Vagina (tissue), 2 donors: ENCODE results near the gene STIM1. TPM values are rescaled to one million over a fixed set of nuclear protein-coding genes. Genes with fewer than 3 reads are reported as not detected.
"Not testable (repeated sequence)": the region's sequence is repeated elsewhere in the genome, so short reads cannot be mapped to it uniquely, and the experiment has no call there.

Experiments used
- DNase-seq, 2 donors: peaks; one replicate each; pipeline ENCODE4 v3.0.0-alpha.2; 2017; ENCODE audit errors: extremely low spot score in 2 of 2
- H3K27ac ChIP-seq: fragments of 200-600 bp; sonication (generic); one replicate; pipeline ENCODE4 v1.5.1; 2019
- H3K27me3 ChIP-seq: fragments of 200-600 bp; sonication (generic); one replicate; pipeline ENCODE4 v1.5.1; 2019
- H3K36me3 ChIP-seq, 2 donors: fragments of 200-600 bp; sonication (generic); one replicate each; pipeline ENCODE4 v1.5.1; 2017 to 2019
- H3K4me1 ChIP-seq: fragments of 200-600 bp; sonication (generic); one replicate; pipeline ENCODE4 v1.5.1; 2019
- H3K4me3 ChIP-seq, 2 donors: fragments of 200-600 bp; sonication (generic); 1 replicate in 1 of 2; 2 replicates in 1 of 2; pipeline ENCODE4 v1.5.1; 2016 to 2019
- H3K9me3 ChIP-seq: fragments of 200-600 bp; sonication (generic); one replicate; pipeline ENCODE4 v1.5.1; 2019
- CTCF ChIP-seq, 3 experiments: fragments of 450-650 bp in 2 of 3; fragments of 200-600 bp in 1 of 3; sonication (generic) in 1 of 3; IDR thresholded peaks; one replicate each; pipeline ENCODE4 v1.5.1; 2017 to 2019; ENCODE audit warnings: antibody characterized with exemption in 3 of 3, mild to moderate bottlenecking in 2 of 3, moderate library complexity in 2 of 3
- POLR2A ChIP-seq, 2 donors: fragments of 450-650 bp; IDR thresholded peaks; one replicate each; pipeline ENCODE4 v1.6.1; 2017; ENCODE audit warnings: antibody characterized with exemption in 2 of 2, mild to moderate bottlenecking in 2 of 2, moderate library complexity in 2 of 2
- POLR2AphosphoS5 ChIP-seq, 2 donors: sonication (generic); formaldehyde crosslinking; IDR thresholded peaks; one replicate each; pipeline ENCODE4 v1.9.0; 2017; ENCODE audit warnings: antibody characterized with exemption in 2 of 2, mild to moderate bottlenecking in 2 of 2, low read depth in 1 of 2; ENCODE audit not compliant: insufficient read depth in 1 of 2
- intact Hi-C: fragments of 100-400 bp; cut with DNase I; formaldehyde crosslinking; loops from one replicate; pipeline ENCODE4 v1.15.1; 2023
- total RNA-seq: library from RNA; depleted of rRNA; stranded (reverse); fragments of >200 nt; gene quantifications from one replicate; pipeline ENCODE4 v1.2.3, GENCODE V29; 2016

Gene STIM1
- total RNA-seq, 1 donor from 2014 or later, result 68.8 TPM

- intact Hi-C loops, result loop anchor here (10.0 kb wide), 1 partner anchor 87 kb away; no protein-coding TSS in a partner anchor
- no peak for DNase-seq
- H3K9me3 ChIP-seq, result no peaks in the 10 kb centered on the region
- H3K27me3 ChIP-seq, result no peaks in the 10 kb centered on the region
- peaks cover 76% of the 10 kb centered on the region for H3K4me1 ChIP-seq
- TF ChIP-seq POLR2AphosphoS5 (IDR thresholded peaks at IDR 0.05; ENCODE audit: insufficient read depth in 1 of 2, low read depth in 1 of 2) (no peak), POLR2A (IDR thresholded peaks at IDR 0.05) (no peak), CTCF (IDR thresholded peaks at IDR 0.05) (no peak)
- peak overlapping the region; percentile 25 to 99 for H3K4me3 ChIP-seq
- H3K36me3 ChIP-seq, result no peaks in the 10 kb centered on the region
- no peak overlapping the region for H3K27ac ChIP-seq
These were observed 2.2 kb downstream of the STIM1 start for GRCh38 chr11:3857628-3858027.

- DNase-seq, result no peak
- intact Hi-C loops, result loop anchor here (10.0 kb wide), 1 partner anchor 85 kb away; no protein-coding TSS in a partner anchor
- peak overlapping the region; percentile 8 to 25 for H3K4me3 ChIP-seq
- peak overlapping the region; percentile 25 for H3K27ac ChIP-seq
- H3K36me3 ChIP-seq, result no peaks in the 10 kb centered on the region
- no peaks in the 10 kb centered on the region for H3K27me3 ChIP-seq
- H3K4me1 ChIP-seq, result peaks cover 74% of the 10 kb centered on the region
- TF ChIP-seq POLR2A (IDR thresholded peaks at IDR 0.05) (no peak), POLR2AphosphoS5 (IDR thresholded peaks at IDR 0.05; ENCODE audit: insufficient read depth in 1 of 2, low read depth in 1 of 2) (no peak), CTCF (IDR thresholded peaks at IDR 0.05) (no peak)
- H3K9me3 ChIP-seq, result no peaks in the 10 kb centered on the region
These were observed 4.0 kb downstream of the STIM1 start for GRCh38 chr11:3859373-3859881.

- intact Hi-C loops, result no loop called here
- Histone ChIP-seq H3K36me3 (no peaks in the 10 kb centered on the region), H3K4me1 (peaks cover 79% of the 10 kb centered on the region)
These were observed 4.9 kb downstream of the STIM1 start for GRCh38 chr11:3860375-3860774.

GRCh38 chr11:3860898-3861393, 5.5 kb downstream of the STIM1 start:
- H3K27me3 ChIP-seq, H3K36me3 ChIP-seq, H3K9me3 ChIP-seq, DNase-seq, intact Hi-C loops, H3K4me3 ChIP-seq, H3K27ac ChIP-seq: not testable (repeated sequence)
- H3K4me1 ChIP-seq, result peaks cover 83% of the 10 kb centered on the region

More at GRCh38 chr11:3860375-3860774, 4.9 kb downstream of the STIM1 start:
- H3K9me3 ChIP-seq, result no peaks in the 10 kb centered on the region
- TF ChIP-seq POLR2A (IDR thresholded peaks at IDR 0.05), result no peak
- no peak for TF ChIP-seq CTCF (IDR thresholded peaks at IDR 0.05)
- TF ChIP-seq POLR2AphosphoS5 (IDR thresholded peaks at IDR 0.05; ENCODE audit: insufficient read depth in 1 of 2, low read depth in 1 of 2), result no peak
- no peak for DNase-seq
- H3K4me3 ChIP-seq, result no peak overlapping the region
- no peak overlapping the region for H3K27ac ChIP-seq
- H3K27me3 ChIP-seq, result no peaks in the 10 kb centered on the region

GRCh38 chr11:3861683-3862082, 6.2 kb downstream of the STIM1 start:
- no peak for TF ChIP-seq CTCF (IDR thresholded peaks at IDR 0.05)
- no peak for TF ChIP-seq POLR2A (IDR thresholded peaks at IDR 0.05)
- TF ChIP-seq POLR2AphosphoS5 (IDR thresholded peaks at IDR 0.05; ENCODE audit: insufficient read depth in 1 of 2, low read depth in 1 of 2), result no peak
- Histone ChIP-seq H3K4me3 (no peak overlapping the region), H3K4me1 (peaks cover 83% of the 10 kb centered on the region), H3K27me3 (no peaks in the 10 kb centered on the region), H3K36me3 (no peaks in the 10 kb centered on the region), H3K27ac (no peak overlapping the region), H3K9me3 (no peaks in the 10 kb centered on the region)
- intact Hi-C loops, result no loop called here
- DNase-seq, result no peak
